G401.6 (cell line): Measurements from ENCODE around the gene SOS1.
"Not testable (repeated sequence)": the region's sequence is repeated elsewhere in the genome, so short reads cannot be mapped to it uniquely, and the experiment has no call there.

Experiments used
- FAIRE-seq: peaks from 2 replicates; lab custom pipeline; 2012; peaks lifted over from hg19 to GRCh38; lab: Jason Lieb, UNC

The SOS1 gene

DNA sequence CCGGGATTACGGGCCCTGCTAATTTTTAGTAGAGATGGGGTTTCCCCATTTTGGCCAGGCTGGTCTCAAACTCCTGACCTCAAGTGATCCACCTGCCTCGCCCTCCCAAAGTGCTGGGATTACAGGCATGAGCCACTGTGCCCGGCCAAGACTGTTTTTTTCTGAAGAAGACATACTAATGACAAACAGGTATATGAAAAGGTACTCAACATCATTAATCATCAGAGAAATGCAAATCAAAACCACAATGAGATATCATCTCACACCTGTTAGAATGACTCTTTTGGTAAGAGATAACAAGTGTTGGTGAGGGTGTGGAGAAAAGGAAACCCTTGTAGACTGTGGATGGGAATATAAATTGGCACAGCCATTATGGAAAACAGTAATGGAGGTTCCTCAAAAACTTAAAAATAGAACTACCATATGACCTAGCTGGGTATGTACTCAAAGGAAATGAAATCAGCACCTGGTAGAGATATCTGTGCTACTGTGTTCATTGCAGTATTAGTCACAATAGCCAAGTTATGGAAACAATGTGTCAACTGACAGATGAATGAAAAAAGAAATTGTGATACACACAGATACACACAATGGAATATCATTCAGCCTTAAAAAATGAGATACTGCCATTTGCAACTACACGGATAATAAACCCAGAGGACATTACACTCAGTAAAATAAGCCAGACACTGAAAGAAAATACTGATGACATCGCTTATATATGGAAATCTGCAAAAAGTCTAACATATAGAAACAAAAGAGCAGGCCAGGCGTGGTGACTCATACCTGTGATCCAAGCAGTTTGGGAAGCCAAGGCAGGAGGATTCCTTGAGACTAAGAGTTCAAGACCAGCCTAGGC is 20.8 kb downstream of the SOS1 start:
- no peak for FAIRE-seq

- no peak for FAIRE-seq
Measured at GRCh38 chr2:39099310-39099869, 21.5 kb downstream of the SOS1 start.

- no peak for FAIRE-seq
Measured at GRCh38 chr2:39095624-39096023, 25.2 kb downstream of the SOS1 start.

DNA sequence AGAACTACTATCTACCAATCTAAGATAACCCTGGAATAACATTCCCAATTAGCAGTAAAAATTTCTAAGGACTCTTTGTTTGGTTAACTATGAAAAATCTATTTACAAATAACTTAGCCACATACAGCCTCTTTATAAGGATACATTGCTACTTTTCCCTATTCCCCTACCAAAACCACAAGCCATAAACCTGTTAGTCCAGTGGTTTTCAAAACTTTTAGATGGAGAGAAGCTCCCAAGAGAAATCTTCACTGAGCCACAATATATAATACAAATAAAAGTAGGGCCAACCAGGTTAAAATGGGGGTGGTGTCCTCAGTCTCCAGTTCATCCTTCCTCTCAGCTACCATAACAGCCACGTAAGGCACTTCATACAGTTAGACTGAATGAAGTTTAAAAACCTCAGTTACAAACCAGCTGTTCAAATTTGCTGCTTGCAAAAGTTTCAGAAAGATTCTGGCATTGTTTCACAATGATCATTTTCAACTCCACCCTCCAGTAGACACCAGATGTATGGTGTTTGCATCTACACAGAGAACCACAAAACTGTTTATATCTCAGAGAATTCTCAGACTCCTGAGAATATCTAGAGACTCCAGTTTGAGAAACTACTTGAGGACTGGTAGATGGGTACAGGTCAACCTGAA is 26.0 kb downstream of the SOS1 start:
- no peak for FAIRE-seq

- no peak for FAIRE-seq
Measured at GRCh38 chr2:39093218-39093898, 27.5 kb downstream of the SOS1 start.

GRCh38 chr2:39091543-39091942 is 29.3 kb downstream of the SOS1 start:
- no peak for FAIRE-seq

DNA sequence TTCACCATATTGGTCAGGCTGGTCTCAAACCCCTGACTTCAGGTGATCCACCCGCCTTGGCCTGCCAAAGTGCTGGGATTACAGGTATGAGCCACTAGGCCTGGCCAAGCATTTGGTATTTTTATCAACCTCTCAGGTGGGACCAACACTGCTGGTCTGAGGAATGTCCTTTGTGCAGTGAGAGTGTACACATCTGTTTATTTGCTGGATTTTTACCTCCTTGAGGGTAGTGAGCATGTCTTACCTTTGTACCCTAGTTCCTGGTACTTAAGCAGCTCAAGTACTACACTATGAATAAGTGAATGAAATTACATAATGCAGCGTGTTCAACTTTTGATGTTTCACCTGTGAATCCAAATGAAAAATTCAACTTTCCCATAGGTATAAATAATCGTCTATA is 29.8 kb downstream of the SOS1 start:
- no peak for FAIRE-seq

GRCh38 chr2:39080152-39080551 is 40.7 kb downstream of the SOS1 start:
- no peak for FAIRE-seq

- no peak for FAIRE-seq
Measured at GRCh38 chr2:39069890-39070465, 50.9 kb downstream of the SOS1 start.

GRCh38 chr2:39069136-39069515 is 51.7 kb downstream of the SOS1 start:
- FAIRE-seq, result no peak

- FAIRE-seq, result no peak
Measured at GRCh38 chr2:39068299-39069135, 52.3 kb downstream of the SOS1 start.

- FAIRE-seq, result no peak
Measured at GRCh38 chr2:39065616-39066015, 55.2 kb downstream of the SOS1 start.

DNA sequence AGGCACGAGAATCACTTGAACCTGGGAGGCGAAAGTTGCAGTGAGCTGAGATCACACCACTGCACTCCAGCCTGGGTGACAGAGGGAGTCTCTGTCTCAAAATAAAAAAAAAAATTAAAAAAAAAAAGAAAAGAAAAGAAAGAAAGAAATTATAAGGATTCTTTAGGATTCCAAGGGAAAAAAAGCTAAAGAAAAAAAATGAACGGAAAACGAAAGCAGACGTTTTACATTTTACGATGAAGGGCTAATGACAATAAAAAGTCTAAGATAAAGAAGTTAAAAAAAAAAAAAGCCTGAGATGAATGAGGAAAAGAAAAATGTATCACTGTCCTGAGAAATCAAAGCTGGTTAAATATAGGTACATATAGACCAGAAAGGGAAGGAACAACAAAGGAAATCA is 58.5 kb downstream of the SOS1 start:
- peak; percentile 60 for FAIRE-seq

- FAIRE-seq, result no peak
Measured at GRCh38 chr2:39061280-39061679, 59.6 kb downstream of the SOS1 start.

DNA sequence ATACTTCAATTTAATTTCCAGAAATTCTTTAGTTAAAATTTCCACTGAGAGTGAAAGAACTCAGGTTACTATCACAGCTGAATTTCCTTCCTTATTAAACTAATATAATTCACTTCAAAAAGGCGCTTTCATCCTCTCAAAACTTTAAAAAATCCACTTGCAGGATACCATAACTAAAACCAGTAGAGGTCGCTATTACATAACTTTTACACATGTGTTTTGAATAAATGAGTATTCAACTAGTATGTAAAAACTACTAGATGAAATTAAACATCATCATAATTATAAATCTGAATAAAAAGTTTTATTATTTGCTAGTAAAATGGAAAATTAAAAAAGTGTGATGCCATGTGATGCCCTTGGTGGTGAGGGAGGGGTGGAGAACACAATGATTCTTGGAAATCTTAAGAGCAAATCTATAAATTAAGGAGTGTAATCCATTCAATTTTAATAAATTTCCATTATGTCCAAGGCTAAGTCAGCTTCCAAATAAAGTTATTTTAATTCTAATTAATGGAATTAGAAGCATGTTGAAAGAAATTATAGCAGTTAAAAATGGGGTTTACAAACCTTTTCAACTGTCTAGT is 61.4 kb downstream of the SOS1 start:
- FAIRE-seq, result peak; percentile 99

- no peak for FAIRE-seq
Measured at GRCh38 chr2:39058101-39058500, 62.8 kb downstream of the SOS1 start.

- not testable (repeated sequence) for FAIRE-seq
Measured at GRCh38 chr2:39052665-39053064, 68.2 kb downstream of the SOS1 start.

GRCh38 chr2:39050109-39050508 is 70.7 kb downstream of the SOS1 start:
- no peak for FAIRE-seq

- FAIRE-seq, result no peak
Measured at GRCh38 chr2:39039072-39039471, 81.8 kb downstream of the SOS1 start.

DNA sequence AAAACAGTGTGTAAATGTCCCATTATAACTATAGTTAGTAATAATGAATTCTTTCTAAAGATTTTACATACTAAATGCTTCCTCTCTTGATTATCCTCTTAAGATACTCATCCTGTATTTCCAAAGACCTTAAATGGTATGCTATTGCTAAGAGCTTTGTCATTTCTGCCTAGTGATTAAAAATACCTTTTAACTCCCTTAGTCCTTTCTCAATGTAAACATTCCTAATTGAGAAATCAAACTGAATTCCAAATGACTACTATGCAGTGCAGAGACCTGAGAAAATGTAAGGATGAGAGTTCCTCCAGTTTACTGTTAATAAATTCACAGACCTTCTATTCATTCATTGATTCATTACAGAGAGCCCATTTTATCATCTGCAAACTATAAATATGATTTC is 86.9 kb downstream of the SOS1 start:
- FAIRE-seq, result no peak

- FAIRE-seq, result no peak
Measured at GRCh38 chr2:39027421-39027820, 93.4 kb downstream of the SOS1 start.
